Bronchial epithelial cell (primary cell): Measurements from ENCODE around the gene SSX2IP. TPM values are rescaled to one million over a fixed set of nuclear protein-coding genes. Genes with fewer than 3 reads are reported as not detected.
"Not testable (repeated sequence)": the region's sequence is repeated elsewhere in the genome, so short reads cannot be mapped to it uniquely, and the experiment has no call there.

Experiments used
- DNase-seq: peaks from one replicate; pipeline ENCODE4 v3.0.0-alpha.2; 2010; ENCODE audit warnings: low read depth
- FAIRE-seq: peaks from 2 replicates; lab custom pipeline; 2011; peaks lifted over from hg19 to GRCh38; lab: Jason Lieb, UNC
- H3K27me3 ChIP-seq: 2 replicates; pipeline ENCODE4 v1.5.1; 2011; ENCODE audit warnings: low read length; ENCODE audit not compliant: control insufficient read depth, insufficient read depth
- H3K36me3 ChIP-seq: 2 replicates; pipeline ENCODE4 v1.5.1; 2011; ENCODE audit warnings: low read length; ENCODE audit not compliant: control insufficient read depth, insufficient read depth
- H3K4me3 ChIP-seq: 2 replicates; pipeline ENCODE4 v1.5.1; 2011; ENCODE audit warnings: mild to moderate bottlenecking, low read depth, low read length, control low read depth
- total RNA-seq: library from RNA; depleted of rRNA; stranded (reverse); fragments of >200 nt; gene quantifications from 2 replicates; pipeline ENCODE4 v1.2.1, GENCODE V29; 2014
- TF ChIP-seq, protein P1 (sequence below): IDR thresholded peaks from 2 replicates; pipeline ENCODE4 v1.5.1; 2011; ENCODE audit warnings: mild to moderate bottlenecking, moderate library complexity, low read length, control low read depth, inconsistent platforms; ENCODE audit not compliant: insufficient read depth, severe bottlenecking

The SSX2IP gene
- total RNA-seq, 1 donor from 2014 or later: 11.6 TPM

DNA sequence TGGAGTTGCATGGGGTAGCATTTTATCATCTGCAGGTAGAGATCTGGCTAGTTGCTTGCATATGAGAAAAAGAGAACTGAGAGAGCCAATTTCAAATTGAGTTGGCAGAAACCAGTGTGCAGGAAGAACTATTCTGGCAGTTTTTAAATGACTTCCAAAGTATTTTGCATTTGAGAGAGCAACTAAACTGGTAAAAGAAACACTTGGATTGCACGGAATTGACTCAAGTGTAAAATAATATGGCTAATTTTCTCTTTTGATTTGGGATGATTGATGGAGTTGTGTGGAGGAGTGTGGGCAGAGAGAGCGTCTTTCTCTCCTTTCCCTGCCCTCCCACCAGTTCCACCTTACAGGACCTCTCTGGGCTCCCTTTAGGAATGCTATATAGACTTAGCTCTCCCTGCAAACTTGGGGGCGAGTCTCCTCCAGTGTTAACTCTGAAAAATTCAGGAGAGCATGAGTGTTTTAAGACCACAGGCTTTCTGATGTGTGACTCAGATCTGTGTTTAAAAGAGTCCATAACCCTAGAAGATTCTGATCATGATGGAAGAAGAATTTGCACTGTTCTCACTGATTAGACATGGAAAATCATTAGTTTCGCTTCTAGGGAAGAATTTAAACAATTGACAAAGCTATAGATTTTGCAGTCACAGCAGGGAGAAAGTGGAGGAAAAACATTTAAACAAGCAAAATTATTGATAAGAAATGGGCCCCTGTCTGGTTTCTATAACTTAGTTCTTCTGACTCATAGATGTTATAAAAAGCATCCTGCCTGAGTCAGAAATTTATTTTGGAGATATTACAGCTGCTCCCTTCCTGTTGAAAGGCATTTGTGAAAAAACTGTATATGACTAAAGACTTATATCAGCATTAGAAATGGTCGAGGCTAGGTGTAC, 91.2 kb downstream of the SSX2IP start:
- TF ChIP-seq, protein P1, sequence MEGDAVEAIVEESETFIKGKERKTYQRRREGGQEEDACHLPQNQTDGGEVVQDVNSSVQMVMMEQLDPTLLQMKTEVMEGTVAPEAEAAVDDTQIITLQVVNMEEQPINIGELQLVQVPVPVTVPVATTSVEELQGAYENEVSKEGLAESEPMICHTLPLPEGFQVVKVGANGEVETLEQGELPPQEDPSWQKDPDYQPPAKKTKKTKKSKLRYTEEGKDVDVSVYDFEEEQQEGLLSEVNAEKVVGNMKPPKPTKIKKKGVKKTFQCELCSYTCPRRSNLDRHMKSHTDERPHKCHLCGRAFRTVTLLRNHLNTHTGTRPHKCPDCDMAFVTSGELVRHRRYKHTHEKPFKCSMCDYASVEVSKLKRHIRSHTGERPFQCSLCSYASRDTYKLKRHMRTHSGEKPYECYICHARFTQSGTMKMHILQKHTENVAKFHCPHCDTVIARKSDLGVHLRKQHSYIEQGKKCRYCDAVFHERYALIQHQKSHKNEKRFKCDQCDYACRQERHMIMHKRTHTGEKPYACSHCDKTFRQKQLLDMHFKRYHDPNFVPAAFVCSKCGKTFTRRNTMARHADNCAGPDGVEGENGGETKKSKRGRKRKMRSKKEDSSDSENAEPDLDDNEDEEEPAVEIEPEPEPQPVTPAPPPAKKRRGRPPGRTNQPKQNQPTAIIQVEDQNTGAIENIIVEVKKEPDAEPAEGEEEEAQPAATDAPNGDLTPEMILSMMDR: no peak
- DNase-seq (peak; percentile 94), FAIRE-seq (no peak)
- H3K36me3 ChIP-seq: no peaks in the 10 kb centered on the region
- no peaks in the 10 kb centered on the region for H3K27me3 ChIP-seq
- H3K4me3 ChIP-seq: no peak overlapping the region

DNA sequence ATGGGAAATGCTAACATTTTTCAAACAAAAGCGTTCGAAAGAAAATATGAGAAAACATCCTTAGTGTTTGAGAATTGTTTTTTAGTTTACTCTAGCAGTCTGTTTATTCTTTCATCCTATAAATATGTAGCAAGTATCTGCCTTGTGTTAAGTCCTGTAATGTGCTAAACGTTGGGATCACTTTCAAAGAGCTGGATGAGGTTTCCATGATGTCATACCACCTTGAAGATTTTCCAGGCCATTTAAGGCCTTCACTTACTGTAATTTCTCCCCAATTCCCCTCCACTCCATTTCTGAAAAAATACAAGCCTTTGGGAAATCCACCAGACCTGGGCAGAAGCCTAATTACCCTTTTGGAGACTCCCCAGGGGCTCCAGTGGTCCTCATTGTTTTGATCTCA, 91.8 kb downstream of the SSX2IP start:
- TF ChIP-seq, protein P1: no peak
- H3K4me3 ChIP-seq: no peak overlapping the region
- no peaks in the 10 kb centered on the region for H3K27me3 ChIP-seq
- FAIRE-seq (no peak), DNase-seq (no peak)
- no peaks in the 10 kb centered on the region for H3K36me3 ChIP-seq

DNA sequence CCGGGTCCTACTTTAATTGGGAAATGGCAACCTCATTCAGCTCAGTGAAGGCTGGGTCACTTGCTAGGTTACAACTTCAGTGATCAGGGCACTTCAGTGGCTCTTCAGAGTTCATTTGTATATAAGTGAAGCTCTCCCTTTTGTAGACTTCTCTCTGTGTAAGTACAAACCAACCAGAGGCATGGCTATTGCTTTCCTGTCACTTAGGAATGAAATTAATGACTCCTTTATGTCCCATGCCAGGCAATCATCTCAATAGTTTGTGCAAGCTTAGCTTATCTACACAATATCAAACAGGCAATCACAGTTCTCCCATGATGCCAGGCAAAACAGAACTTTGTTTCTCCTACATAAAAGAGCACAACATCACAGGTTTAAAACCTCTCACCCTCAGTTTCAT, 93.2 kb downstream of the SSX2IP start:
- FAIRE-seq (no peak), DNase-seq (no peak)
- Histone ChIP-seq H3K36me3 (no peaks in the 10 kb centered on the region), H3K4me3 (no peak overlapping the region), H3K27me3 (no peaks in the 10 kb centered on the region)
- TF ChIP-seq, protein P1: no peak

DNA sequence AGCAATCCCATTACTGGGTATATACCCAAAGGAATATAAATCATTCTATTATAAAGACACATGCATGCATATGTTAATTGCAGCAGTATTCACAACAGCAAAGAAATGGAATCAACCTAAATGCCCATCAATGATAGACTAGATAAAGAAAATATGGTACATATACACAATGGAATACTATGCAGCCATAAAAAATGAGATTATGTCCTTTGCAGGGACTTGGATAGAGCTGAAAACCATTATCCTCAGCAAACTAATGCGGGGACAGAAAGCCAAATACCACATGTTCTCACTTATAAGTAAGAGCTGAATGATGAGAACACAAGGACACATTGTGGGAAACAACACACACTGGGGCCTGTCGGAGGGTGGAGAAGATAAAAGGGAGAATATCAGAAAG, 95.3 kb downstream of the SSX2IP start:
- FAIRE-seq, H3K27me3 ChIP-seq, DNase-seq, H3K36me3 ChIP-seq, H3K4me3 ChIP-seq: not testable (repeated sequence)

Other genes with a start within 250 kb of the SSX2IP start
- 31.6 and 41.5 TPM in 2 replicates for gene RPF1, start 211.2 kb downstream of the SSX2IP start, total RNA-seq
- gene SPATA1, start 184.1 kb downstream of the SSX2IP start, total RNA-seq: 0.26 and 0.38 TPM in 2 replicates
- gene GNG5, start 183.9 kb downstream of the SSX2IP start, total RNA-seq: 8.4 and 14.5 TPM in 2 replicates
- gene CTBS, start 116.0 kb downstream of the SSX2IP start, total RNA-seq: 7.4 and 7.7 TPM in 2 replicates
- 37.1 and 104 TPM in 2 replicates for gene LPAR3, start 202.7 kb upstream of the SSX2IP start, total RNA-seq